Astrocyte of the hippocampus (primary cell): ENCODE data around the gene CBX8.

Experiments used
- DNase-seq: peaks from one replicate; pipeline ENCODE4 v3.0.0; 2011; ENCODE audit warnings: low read depth, low spot score

The CBX8 gene

GRCh38 chr17:79750650-79751545 is 46.0 kb downstream of the CBX8 start:
- no peak for DNase-seq

GRCh38 chr17:79749958-79750357 is 46.9 kb downstream of the CBX8 start:
- no peak for DNase-seq

GRCh38 chr17:79749156-79749815 is 47.6 kb downstream of the CBX8 start:
- peak; percentile 59 for DNase-seq

- no peak for DNase-seq
These were observed 48.4 kb downstream of the CBX8 start for GRCh38 chr17:79748295-79749099.

GRCh38 chr17:79747508-79748294 is 49.2 kb downstream of the CBX8 start:
- no peak for DNase-seq

- DNase-seq: no peak
These were observed 49.9 kb downstream of the CBX8 start for GRCh38 chr17:79746889-79747507.

- DNase-seq: no peak
These were observed 51.2 kb downstream of the CBX8 start for GRCh38 chr17:79745641-79746105.

GRCh38 chr17:79743614-79744013 is 53.3 kb downstream of the CBX8 start:
- no peak for DNase-seq

GRCh38 chr17:79742951-79743476 is 53.9 kb downstream of the CBX8 start:
- DNase-seq: no peak

GRCh38 chr17:79742589-79742918 is 54.3 kb downstream of the CBX8 start:
- no peak for DNase-seq
